AG09309 (cell line): ENCODE data around the gene ESYT1.
A peak's percentile ranks its signal among the peaks of the same experiment; 100 is the strongest.

ENCODE experiments used
- DNase-seq: peaks from one replicate; pipeline ENCODE4 v3.0.0-alpha.2; 2010; ENCODE audit warnings: low read depth
- H3K4me3 ChIP-seq: 2 replicates; pipeline ENCODE4 v1.5.1; 2011; ENCODE audit warnings: mild to moderate bottlenecking, low read depth, low read length, moderate library complexity; ENCODE audit not compliant: control insufficient read depth
- TF ChIP-seq, protein P1 (sequence below): IDR thresholded peaks from 2 replicates; pipeline ENCODE4 v1.5.1; 2011; ENCODE audit warnings: mild to moderate bottlenecking, low read depth, low read length, inconsistent platforms; ENCODE audit not compliant: insufficient read depth, control insufficient read depth; ENCODE audit errors: missing control alignments

The ESYT1 gene

GRCh38 chr12:56081393-56082347, 46.4 kb upstream of the ESYT1 start:
- TF ChIP-seq, protein P1, sequence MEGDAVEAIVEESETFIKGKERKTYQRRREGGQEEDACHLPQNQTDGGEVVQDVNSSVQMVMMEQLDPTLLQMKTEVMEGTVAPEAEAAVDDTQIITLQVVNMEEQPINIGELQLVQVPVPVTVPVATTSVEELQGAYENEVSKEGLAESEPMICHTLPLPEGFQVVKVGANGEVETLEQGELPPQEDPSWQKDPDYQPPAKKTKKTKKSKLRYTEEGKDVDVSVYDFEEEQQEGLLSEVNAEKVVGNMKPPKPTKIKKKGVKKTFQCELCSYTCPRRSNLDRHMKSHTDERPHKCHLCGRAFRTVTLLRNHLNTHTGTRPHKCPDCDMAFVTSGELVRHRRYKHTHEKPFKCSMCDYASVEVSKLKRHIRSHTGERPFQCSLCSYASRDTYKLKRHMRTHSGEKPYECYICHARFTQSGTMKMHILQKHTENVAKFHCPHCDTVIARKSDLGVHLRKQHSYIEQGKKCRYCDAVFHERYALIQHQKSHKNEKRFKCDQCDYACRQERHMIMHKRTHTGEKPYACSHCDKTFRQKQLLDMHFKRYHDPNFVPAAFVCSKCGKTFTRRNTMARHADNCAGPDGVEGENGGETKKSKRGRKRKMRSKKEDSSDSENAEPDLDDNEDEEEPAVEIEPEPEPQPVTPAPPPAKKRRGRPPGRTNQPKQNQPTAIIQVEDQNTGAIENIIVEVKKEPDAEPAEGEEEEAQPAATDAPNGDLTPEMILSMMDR, result no peak
- H3K4me3 ChIP-seq, result no peak overlapping the region
- no peak for DNase-seq

- H3K4me3 ChIP-seq, result no peak overlapping the region
- no peak for DNase-seq
- TF ChIP-seq, protein P1, result no peak
Observed at GRCh38 chr12:56082382-56082781, 45.7 kb upstream of the ESYT1 start.

DNA sequence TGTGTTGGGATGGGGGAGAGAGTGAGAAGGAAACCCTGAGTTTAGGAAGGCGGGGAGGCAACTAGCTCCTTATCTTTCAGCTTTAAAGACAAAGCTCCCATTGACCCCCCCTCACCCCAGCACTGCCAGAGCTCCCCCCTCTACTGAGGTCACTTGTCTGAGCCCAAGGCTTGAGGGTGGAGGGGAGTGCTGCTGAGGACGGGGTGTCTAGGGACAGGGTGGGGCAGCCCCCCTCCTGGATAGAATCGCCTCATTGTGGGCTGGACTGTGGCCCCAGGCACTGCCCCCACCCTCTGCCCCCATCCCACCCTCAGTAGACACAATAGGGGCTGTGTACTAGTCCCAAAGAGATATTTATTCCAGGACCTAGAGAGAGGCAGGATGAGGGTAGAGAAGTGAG, 45.1 kb upstream of the ESYT1 start:
- DNase-seq, result no peak
- TF ChIP-seq, protein P1, result no peak
- H3K4me3 ChIP-seq, result no peak overlapping the region

GRCh38 chr12:56084958-56085543, 43.0 kb upstream of the ESYT1 start:
- H3K4me3 ChIP-seq, result no peak overlapping the region
- TF ChIP-seq, protein P1, result peak; percentile 43
- DNase-seq, result no peak

DNA sequence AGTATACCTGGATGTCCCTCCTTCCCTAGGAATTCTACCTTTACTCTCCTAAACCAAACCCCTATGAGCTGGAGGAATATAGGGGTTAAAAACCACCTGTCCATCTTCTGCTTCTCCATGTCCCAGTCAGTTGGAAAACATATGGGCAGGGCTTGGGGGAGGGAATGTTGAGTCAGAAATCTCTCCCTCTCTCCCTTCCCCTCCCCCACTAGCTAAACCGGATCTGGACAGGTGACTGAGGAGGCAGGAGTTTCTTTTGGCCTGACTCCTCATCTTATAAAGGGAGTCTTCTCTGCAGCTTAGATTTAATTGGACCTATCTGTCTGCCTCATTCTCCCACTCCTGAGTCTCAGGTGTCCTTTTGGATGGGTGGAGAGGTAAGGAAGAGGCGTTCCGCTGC, 42.0 kb upstream of the ESYT1 start:
- no peak for DNase-seq
- TF ChIP-seq, protein P1, result no peak
- no peak overlapping the region for H3K4me3 ChIP-seq

DNA sequence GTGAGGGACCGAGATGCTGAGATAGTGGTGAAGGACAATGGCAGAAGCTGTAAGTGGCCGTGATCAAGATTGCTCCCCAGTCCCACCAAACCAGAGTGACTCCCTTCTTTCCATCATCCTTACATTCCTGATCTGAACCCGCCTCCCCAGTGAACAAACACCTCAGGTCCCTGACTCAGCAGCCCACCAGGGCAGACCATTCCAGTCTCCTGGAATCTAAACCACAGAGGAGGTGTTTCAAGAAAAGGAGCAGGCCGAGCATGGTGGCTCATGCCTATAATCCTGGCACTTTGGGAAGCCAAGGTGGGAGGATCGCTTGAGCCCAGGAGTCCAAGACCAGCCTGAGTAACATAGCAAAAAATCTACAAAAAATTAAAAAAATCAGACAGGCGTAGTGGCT, 41.5 kb upstream of the ESYT1 start:
- H3K4me3 ChIP-seq, result no peak overlapping the region
- TF ChIP-seq, protein P1, result no peak
- DNase-seq, result no peak
